Kidney (tissue), 14 donors: ENCODE data around the gene PTPRM. TPM values are rescaled to one million over a fixed set of nuclear protein-coding genes. Genes with fewer than 3 reads are reported as not detected.

Experiments
- DNase-seq, 5 donors: peaks; one replicate each; pipeline ENCODE4 v3.0.0-alpha.2; 2013 to 2020
- FAIRE-seq: peaks from 2 replicates; lab custom pipeline; 2012; peaks lifted over from hg19 to GRCh38; lab: Jason Lieb, UNC
- H3K27ac ChIP-seq, 2 donors: one replicate each; pipeline ENCODE4 v1.7.0; 2013; ENCODE audit warnings: low read depth in 2 of 2, low read length in 2 of 2, inconsistent platforms in 1 of 2
- H3K27me3 ChIP-seq: one replicate; pipeline ENCODE4 v1.7.1; 2013; ENCODE audit warnings: low read length, inconsistent platforms; ENCODE audit not compliant: control insufficient read depth, insufficient read depth
- H3K36me3 ChIP-seq, 3 donors: one replicate each; pipeline versions ENCODE4 v1.7.0 to v1.7.1; 2013; ENCODE audit warnings: low read length in 3 of 3, control low read depth in 1 of 3, inconsistent platforms in 1 of 3; ENCODE audit not compliant: insufficient read depth in 3 of 3, control insufficient read depth in 2 of 3
- H3K4me1 ChIP-seq, 3 donors: one replicate each; pipeline versions ENCODE4 v1.7.0 to v1.7.1; 2013; ENCODE audit warnings: low read length in 3 of 3, inconsistent platforms in 1 of 3, low read depth in 1 of 3; ENCODE audit not compliant: control insufficient read depth in 2 of 3, insufficient read depth in 2 of 3
- H3K4me3 ChIP-seq, 3 donors: one replicate each; pipeline versions ENCODE4 v1.7.0 to v1.8.1; 2013; ENCODE audit warnings: low read length in 3 of 3, control low read depth in 1 of 3, inconsistent platforms in 1 of 3
- H3K9ac ChIP-seq, 3 donors: one replicate each; pipeline versions ENCODE4 v1.7.0 to v1.7.1; 2013; ENCODE audit warnings: low read length in 3 of 3, control low read depth in 1 of 3, inconsistent platforms in 1 of 3
- H3K9me3 ChIP-seq, 3 donors: one replicate each; pipeline versions ENCODE4 v1.7.0 to v1.7.1; 2013; ENCODE audit warnings: low read length in 3 of 3, control low read depth in 1 of 3, inconsistent platforms in 1 of 3; ENCODE audit not compliant: control insufficient read depth in 2 of 3, insufficient read depth in 1 of 3
- intact Hi-C: fragments of 100-400 bp; cut with DNase I; formaldehyde crosslinking; loops from one replicate; pipeline ENCODE4 v1.11.1; 2022
- polyA plus RNA-seq: library from polyadenylated mRNA; stranded (reverse); fragments of 350-450 nt; fragmentation: Illumina TruSeq; extraction: RNeasy Lipid Tissue Mini Kit (QIAGEN cat#74804); gene quantifications from one replicate; pipeline ENCODE4 v1.2.3, GENCODE V29; 2014; ENCODE audit warnings: low read depth, low replicate concordance; ENCODE audit not compliant: insufficient read depth
- total RNA-seq: library from RNA; stranded (reverse); fragmentation: NEBNext Ultra II Directional; extraction: Animal tissue kit (Norgen Biotek cat#: 25700); gene quantifications from one replicate; pipeline ENCODE4 v1.2.1, GENCODE V29; 2021
- TF ChIP-seq, protein P1 (sequence below): IDR thresholded peaks from 3 replicates; pipeline ENCODE4 v1.5.1; 2012; ENCODE audit warnings: mild to moderate bottlenecking, moderate library complexity, borderline replicate concordance; ENCODE audit not compliant: insufficient read depth; ENCODE audit errors: extremely low read depth
- donor health status: control.
- donor health status: control.
- donor health status: control.
- donor health status: control.
- donor health status: control.
- donor health status: DM: yes; HTN: yes; CAD: no.
- donor health status: Normal renal cell carcinoma (clear cell type).

The PTPRM gene
- total and polyA plus RNA-seq, 2 donors from 2014 or later: 52.4 to 98.9 TPM

DNA sequence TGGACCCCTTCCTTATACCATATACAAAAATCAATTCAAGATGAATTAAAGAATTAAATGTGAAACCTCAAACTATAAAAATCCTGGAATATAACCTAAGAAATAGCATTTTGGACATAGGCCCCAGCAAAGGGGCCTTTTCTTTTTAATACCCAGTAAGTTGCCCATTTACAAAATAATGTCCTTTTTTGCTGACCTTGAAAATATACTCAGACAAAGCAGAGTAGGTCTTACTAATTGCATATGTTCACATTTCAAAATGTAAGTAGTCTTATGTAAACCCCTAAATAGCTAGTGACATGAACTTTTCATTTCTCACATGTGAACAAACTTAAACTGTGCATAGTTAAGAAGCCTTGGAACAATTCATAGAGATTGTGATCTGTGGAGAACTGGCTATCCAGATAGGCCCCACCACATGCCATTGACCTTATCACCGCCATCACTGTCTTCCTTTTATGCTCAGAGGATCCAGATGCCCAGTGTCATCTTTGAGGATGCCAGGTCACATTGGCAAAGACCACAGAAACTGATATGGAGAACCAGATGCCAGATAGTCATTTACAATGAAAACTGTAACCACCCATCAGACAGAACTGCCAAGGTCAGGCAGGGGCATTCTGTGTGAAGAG is 759.8 kb downstream of the PTPRM start:
- intact Hi-C loops: no loop called here
- no peak for DNase-seq
- H3K27ac ChIP-seq: no peak overlapping the region
- H3K9me3 ChIP-seq: no peaks in the 10 kb centered on the region
- TF ChIP-seq, protein P1, sequence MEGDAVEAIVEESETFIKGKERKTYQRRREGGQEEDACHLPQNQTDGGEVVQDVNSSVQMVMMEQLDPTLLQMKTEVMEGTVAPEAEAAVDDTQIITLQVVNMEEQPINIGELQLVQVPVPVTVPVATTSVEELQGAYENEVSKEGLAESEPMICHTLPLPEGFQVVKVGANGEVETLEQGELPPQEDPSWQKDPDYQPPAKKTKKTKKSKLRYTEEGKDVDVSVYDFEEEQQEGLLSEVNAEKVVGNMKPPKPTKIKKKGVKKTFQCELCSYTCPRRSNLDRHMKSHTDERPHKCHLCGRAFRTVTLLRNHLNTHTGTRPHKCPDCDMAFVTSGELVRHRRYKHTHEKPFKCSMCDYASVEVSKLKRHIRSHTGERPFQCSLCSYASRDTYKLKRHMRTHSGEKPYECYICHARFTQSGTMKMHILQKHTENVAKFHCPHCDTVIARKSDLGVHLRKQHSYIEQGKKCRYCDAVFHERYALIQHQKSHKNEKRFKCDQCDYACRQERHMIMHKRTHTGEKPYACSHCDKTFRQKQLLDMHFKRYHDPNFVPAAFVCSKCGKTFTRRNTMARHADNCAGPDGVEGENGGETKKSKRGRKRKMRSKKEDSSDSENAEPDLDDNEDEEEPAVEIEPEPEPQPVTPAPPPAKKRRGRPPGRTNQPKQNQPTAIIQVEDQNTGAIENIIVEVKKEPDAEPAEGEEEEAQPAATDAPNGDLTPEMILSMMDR: no peak
- H3K9ac ChIP-seq: no peak overlapping the region
- no peak overlapping the region for H3K4me3 ChIP-seq
- H3K27me3 ChIP-seq: no peaks in the 10 kb centered on the region
- peaks cover 0 to 2% (median 0%) of the 10 kb centered on the region in 3 donors for H3K4me1 ChIP-seq
- no peaks in the 10 kb centered on the region for H3K36me3 ChIP-seq
- no peak for FAIRE-seq

DNA sequence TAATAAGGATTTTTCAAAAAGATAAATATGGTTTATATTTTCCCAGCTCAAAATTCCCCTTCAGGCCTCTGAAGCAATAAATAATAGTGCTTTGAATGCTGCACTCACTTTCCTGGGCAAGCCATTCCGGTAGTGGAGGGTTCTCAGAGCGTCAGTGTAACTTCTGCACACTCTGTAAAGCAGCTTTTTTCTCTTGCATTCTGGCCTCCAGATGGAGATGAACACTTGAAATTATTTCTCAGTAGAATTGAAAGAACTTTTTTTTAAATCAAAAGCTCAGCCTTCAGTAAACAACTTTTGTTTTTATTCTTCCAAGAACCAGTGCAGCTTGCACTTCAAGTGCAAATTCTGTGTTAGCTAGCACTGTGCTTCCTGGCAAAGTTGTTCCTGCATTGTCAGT is 761.0 kb downstream of the PTPRM start:
- Histone ChIP-seq H3K9me3 (no peaks in the 10 kb centered on the region), H3K4me1 (peaks cover 0 to 2% (median 0%) of the 10 kb centered on the region in 3 donors), H3K9ac (no peak overlapping the region), H3K27me3 (no peaks in the 10 kb centered on the region), H3K36me3 (no peaks in the 10 kb centered on the region), H3K4me3 (no peak overlapping the region), H3K27ac (no peak overlapping the region)
- DNase-seq (peak in 2 of 5 donors; percentile 28 to 53), FAIRE-seq (no peak)
- TF ChIP-seq, protein P1: no peak
- intact Hi-C loops: no loop called here

DNA sequence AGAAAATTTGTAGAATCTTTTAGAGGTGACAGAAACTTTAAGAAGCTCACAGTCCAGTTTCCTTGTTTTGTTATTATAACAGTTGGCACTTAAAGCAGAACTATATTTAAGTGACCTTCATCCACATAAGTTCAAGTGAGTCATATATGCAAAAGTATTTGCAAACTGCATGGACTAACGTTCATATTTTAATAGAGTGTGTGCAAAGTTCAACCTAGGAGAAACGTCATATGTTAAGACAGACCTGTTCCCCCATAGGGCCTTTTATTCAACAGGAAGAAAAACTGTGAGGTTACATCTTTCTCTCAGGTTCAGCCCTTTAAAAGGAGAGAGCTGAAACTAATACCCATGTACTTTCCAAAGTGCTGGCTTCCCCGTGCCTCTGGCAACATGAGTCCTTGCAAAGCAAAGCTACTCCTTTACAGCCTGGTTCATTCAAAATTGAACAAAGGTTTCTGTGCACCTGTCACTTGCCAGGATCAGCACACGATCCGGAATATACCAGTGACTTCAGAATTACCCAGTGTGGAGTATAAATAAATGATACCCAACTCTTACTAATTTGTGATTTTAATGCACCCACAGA is 762.2 kb downstream of the PTPRM start:
- DNase-seq: peak in 1 of 5 donors; percentile 6
- no peak overlapping the region for H3K27ac ChIP-seq
- intact Hi-C loops: no loop called here
- peaks cover 0 to 2% (median 0%) of the 10 kb centered on the region in 3 donors for H3K4me1 ChIP-seq
- no peak overlapping the region for H3K9ac ChIP-seq
- no peak for FAIRE-seq
- TF ChIP-seq, protein P1: no peak
- H3K36me3 ChIP-seq: no peaks in the 10 kb centered on the region
- H3K4me3 ChIP-seq: no peak overlapping the region
- H3K27me3 ChIP-seq: no peaks in the 10 kb centered on the region
- no peaks in the 10 kb centered on the region for H3K9me3 ChIP-seq
